ENCODE data around the gene SCGB3A1.

GRCh38 chr5:180596668-180597231 lies 5.5 kb upstream of the SCGB3A1 start:
- TF ChIP-seq CTCF (conservative IDR thresholded peaks at IDR 0.05; ENCODE audit: low read depth, low read length) (no peak), POLR2A (IDR thresholded peaks at IDR 0.05; ENCODE audit: low read depth, low read length) (no peak), ELK1 (IDR thresholded peaks at IDR 0.05; ENCODE audit: borderline replicate concordance, low read depth, low read length) (no peak), USF2 (IDR thresholded peaks at IDR 0.05; ENCODE audit: low read depth, low read length) (no peak), RCOR1 (IDR thresholded peaks at IDR 0.05; ENCODE audit: insufficient replicate concordance, low read length) (no peak), MAFK (IDR thresholded peaks at IDR 0.05; ENCODE audit: low read depth, low read length) (no peak)
